SU-DHL-6 (cell line): ENCODE results near the gene BICC1.

Experiments
- H2AFZ ChIP-seq: fragments of 200-600 bp; sonication (generic); 2 replicates; pipeline ENCODE4 v1.6.1; 2014; ENCODE audit warnings: low read depth, mild to moderate bottlenecking, moderate library complexity, mixed read lengths, antibody characterized with exemption, low read length; ENCODE audit not compliant: severe bottlenecking
- H3F3A ChIP-seq: fragments of 200-600 bp; shearing (Covaris generic); 2 replicates; pipeline ENCODE4 v1.6.0; 2016; ENCODE audit warnings: antibody characterized with exemption, mild to moderate bottlenecking; ENCODE audit not compliant: insufficient read depth
- H3K27ac ChIP-seq: fragments of 200-600 bp; sonication (generic); 2 replicates; pipeline ENCODE4 v1.5.1; 2016; ENCODE audit warnings: low read depth, mild to moderate bottlenecking, low read length, moderate library complexity, mixed read lengths
- H3K27me3 ChIP-seq: fragments of 200-600 bp; sonication (generic), shearing (Covaris generic); 2 replicates; pipeline ENCODE4 v1.6.0; 2014; ENCODE audit warnings: mild to moderate bottlenecking, low read length
- H3K36me3 ChIP-seq: fragments of 200-600 bp; sonication (generic); 2 replicates; pipeline ENCODE4 v1.6.1; 2014; ENCODE audit warnings: mild to moderate bottlenecking, low read length, mixed read lengths
- H3K4me2 ChIP-seq: fragments of 300-600, 200-600 bp; shearing (Covaris generic), sonication (generic); 2 replicates; pipeline ENCODE4 v1.6.0; 2014; ENCODE audit warnings: low read length, low read depth, mild to moderate bottlenecking; ENCODE audit not compliant: poor library complexity, severe bottlenecking
- H3K4me3 ChIP-seq: fragments of 200-600 bp; sonication (generic); 2 replicates; pipeline ENCODE4 v1.5.1; 2014; ENCODE audit warnings: antibody characterized with exemption, low read length, mild to moderate bottlenecking, mixed read lengths; ENCODE audit not compliant: insufficient read depth, poor library complexity, severe bottlenecking
- H3K79me2 ChIP-seq: fragments of 200-600 bp; sonication (generic); 2 replicates; pipeline ENCODE4 v1.6.1; 2014; ENCODE audit warnings: mild to moderate bottlenecking, low read length, moderate library complexity; ENCODE audit not compliant: insufficient read depth
- H3K9ac ChIP-seq: fragments of 200-600 bp; sonication (generic); 2 replicates; pipeline ENCODE4 v1.7.0; 2014; ENCODE audit warnings: mild to moderate bottlenecking, low read length
- H3K9me2 ChIP-seq: fragments of 200-600 bp; sonication (generic); replicated peaks from 2 replicates; pipeline ENCODE4 v1.6.1; 2014; ENCODE audit warnings: low read length; ENCODE audit not compliant: insufficient read depth
- H3K9me3 ChIP-seq: fragments of 200-600 bp; sonication (generic); 2 replicates; pipeline ENCODE4 v1.6.1; 2014; ENCODE audit warnings: low read length, mixed read lengths; ENCODE audit not compliant: insufficient read depth
- H4K20me1 ChIP-seq: fragments of 200-600 bp; sonication (generic); 2 replicates; pipeline ENCODE4 v1.6.1; 2014; ENCODE audit warnings: low read depth, mild to moderate bottlenecking, antibody characterized with exemption, low read length, moderate library complexity, mixed read lengths
- CTCF ChIP-seq: fragments of 200-600 bp; sonication (generic); IDR thresholded peaks from one replicate; pipeline ENCODE4 v1.5.1; 2017; ENCODE audit warnings: antibody characterized with exemption, mild to moderate bottlenecking, low read length, moderate library complexity; ENCODE audit not compliant: insufficient read depth, poor library complexity, severe bottlenecking
- EZH2phosphoT487 ChIP-seq: fragments of 200-600 bp; sonication (generic), shearing (Covaris generic); conservative IDR thresholded peaks from 2 replicates; pipeline ENCODE4 v1.6.1; 2018; ENCODE audit warnings: mild to moderate bottlenecking, antibody characterized with exemption, low read length, moderate library complexity, mixed read lengths

The BICC1 gene

GRCh38 chr10:58775960-58776567 is 263.4 kb downstream of the BICC1 start:
- no peaks in the 10 kb centered on the region for H3K79me2 ChIP-seq
- H3K9me2 ChIP-seq: no peaks in the 10 kb centered on the region
- H3K36me3 ChIP-seq: no peaks in the 10 kb centered on the region
- no peak overlapping the region for H3K9ac ChIP-seq
- H3F3A ChIP-seq: no peaks in the 10 kb centered on the region
- no peak overlapping the region for H3K4me3 ChIP-seq
- no peaks in the 10 kb centered on the region for H3K27me3 ChIP-seq
- H3K27ac ChIP-seq: no peak overlapping the region
- TF ChIP-seq CTCF: no peak
- TF ChIP-seq EZH2phosphoT487: no peak
- no peak overlapping the region for H2AFZ ChIP-seq
- no peak overlapping the region for H3K4me2 ChIP-seq
- no peaks in the 10 kb centered on the region for H3K9me3 ChIP-seq
- H4K20me1 ChIP-seq: no peaks in the 10 kb centered on the region

GRCh38 chr10:58776568-58777318 is 264.1 kb downstream of the BICC1 start:
- no peaks in the 10 kb centered on the region for H4K20me1 ChIP-seq
- H3K9ac ChIP-seq: no peak overlapping the region
- no peaks in the 10 kb centered on the region for H3K9me2 ChIP-seq
- no peaks in the 10 kb centered on the region for H3K9me3 ChIP-seq
- no peak overlapping the region for H3K4me2 ChIP-seq
- H3K4me3 ChIP-seq: no peak overlapping the region
- H3F3A ChIP-seq: no peaks in the 10 kb centered on the region
- no peak overlapping the region for H3K27ac ChIP-seq
- no peaks in the 10 kb centered on the region for H3K79me2 ChIP-seq
- H3K36me3 ChIP-seq: no peaks in the 10 kb centered on the region
- no peak overlapping the region for H2AFZ ChIP-seq
- TF ChIP-seq CTCF (no peak), EZH2phosphoT487 (no peak)
- no peaks in the 10 kb centered on the region for H3K27me3 ChIP-seq

GRCh38 chr10:58778966-58779365 is 266.3 kb downstream of the BICC1 start:
- Histone ChIP-seq H3K79me2 (no peaks in the 10 kb centered on the region), H3F3A (no peaks in the 10 kb centered on the region), H3K27me3 (no peaks in the 10 kb centered on the region), H3K36me3 (no peaks in the 10 kb centered on the region), H3K9ac (no peak overlapping the region), H3K4me3 (no peak overlapping the region), H3K4me2 (no peak overlapping the region), H3K9me2 (no peaks in the 10 kb centered on the region), H3K27ac (no peak overlapping the region), H2AFZ (no peak overlapping the region), H4K20me1 (no peaks in the 10 kb centered on the region), H3K9me3 (no peaks in the 10 kb centered on the region)
- TF ChIP-seq CTCF (no peak), EZH2phosphoT487 (no peak)
